Mesothelial cell of epicardium (in vitro differentiated cells): ENCODE data around the gene SLAMF9. TPM values are rescaled to one million over a fixed set of nuclear protein-coding genes. Genes with fewer than 3 reads are reported as not detected.

ENCODE experiments used
- DNase-seq, 2 experiments: peaks; one replicate each; pipeline ENCODE4 v3.0.0; 2021; ENCODE audit warnings: low spot score in 2 of 2; ENCODE audit not compliant: unreplicated experiment in 2 of 2
- H3K27ac Mint-ChIP-seq: 2 replicates; pipeline ENCODE4 v1.8.0; 2021; ENCODE audit warnings: mixed read lengths
- H3K27me3 Mint-ChIP-seq: 2 replicates; pipeline ENCODE4 v1.8.0; 2021; ENCODE audit warnings: low read depth, mixed read lengths
- H3K36me3 Mint-ChIP-seq: 2 replicates; pipeline ENCODE4 v1.8.0; 2021; ENCODE audit warnings: mixed read lengths
- H3K4me1 Mint-ChIP-seq: 2 replicates; pipeline ENCODE4 v1.8.0; 2021; ENCODE audit warnings: mixed read lengths
- H3K4me3 Mint-ChIP-seq: 2 replicates; pipeline ENCODE4 v1.8.0; 2021; ENCODE audit warnings: mild to moderate bottlenecking, moderate library complexity, mixed read lengths
- H3K9me3 Mint-ChIP-seq: 2 replicates; pipeline ENCODE4 v1.8.0; 2021; ENCODE audit warnings: mixed read lengths
- CTCF ChIP-seq: fragments of 200-600 bp; sonication (generic); IDR thresholded peaks from one replicate; pipeline ENCODE4 v1.5.0; 2021; ENCODE audit warnings: antibody characterized with exemption; ENCODE audit not compliant: unreplicated experiment
- total RNA-seq: library from RNA; stranded (reverse); gene quantifications from 3 replicates; pipeline ENCODE4 v1.2.1, GENCODE V29; 2021

The SLAMF9 gene
- total RNA-seq, 1 donor from 2014 or later = not detected

- Mint-ChIP-seq H3K4me1 (peaks cover 71% of the 10 kb centered on the region), H3K4me3 (peak overlapping the region; percentile 37), H3K27me3 (no peaks in the 10 kb centered on the region)
Observed at GRCh38 chr1:159941591-159942560, 12.2 kb downstream of the SLAMF9 start.

GRCh38 chr1:159941141-159941540, 12.9 kb downstream of the SLAMF9 start:
- no peak for DNase-seq
- peaks cover 9% of the 10 kb centered on the region for H3K36me3 Mint-ChIP-seq
- peaks cover 64% of the 10 kb centered on the region for H3K4me1 Mint-ChIP-seq
- TF ChIP-seq CTCF = no peak
- peak overlapping the region; percentile 30 for H3K4me3 Mint-ChIP-seq
- H3K9me3 Mint-ChIP-seq = no peaks in the 10 kb centered on the region
- no peak overlapping the region for H3K27ac Mint-ChIP-seq
- H3K27me3 Mint-ChIP-seq = no peaks in the 10 kb centered on the region

More at GRCh38 chr1:159941591-159942560, 12.2 kb downstream of the SLAMF9 start:
- Mint-ChIP-seq H3K9me3 (no peaks in the 10 kb centered on the region), H3K36me3 (peaks cover 9% of the 10 kb centered on the region), H3K27ac (peak overlapping the region; percentile 11)
- no peak for TF ChIP-seq CTCF
- DNase-seq = no peak

- no peaks in the 10 kb centered on the region for H3K27me3 Mint-ChIP-seq
- no peak for TF ChIP-seq CTCF
- no peaks in the 10 kb centered on the region for H3K9me3 Mint-ChIP-seq
- H3K36me3 Mint-ChIP-seq = peaks cover 13% of the 10 kb centered on the region
- H3K27ac Mint-ChIP-seq = no peak overlapping the region
- H3K4me3 Mint-ChIP-seq = no peak overlapping the region
- peaks cover 60% of the 10 kb centered on the region for H3K4me1 Mint-ChIP-seq
- DNase-seq = no peak
Observed at GRCh38 chr1:159940006-159940620, 13.9 kb downstream of the SLAMF9 start.

- H3K4me3 Mint-ChIP-seq = no peak overlapping the region
- H3K36me3 Mint-ChIP-seq = peaks cover 17% of the 10 kb centered on the region
- no peak for DNase-seq
- H3K4me1 Mint-ChIP-seq = peaks cover 56% of the 10 kb centered on the region
- no peaks in the 10 kb centered on the region for H3K9me3 Mint-ChIP-seq
- no peaks in the 10 kb centered on the region for H3K27me3 Mint-ChIP-seq
- H3K27ac Mint-ChIP-seq = no peak overlapping the region
- no peak for TF ChIP-seq CTCF
Observed at GRCh38 chr1:159939678-159940002, 14.4 kb downstream of the SLAMF9 start.

GRCh38 chr1:159938905-159939677, 14.9 kb downstream of the SLAMF9 start:
- Mint-ChIP-seq H3K36me3 (peaks cover 17% of the 10 kb centered on the region), H3K27me3 (no peaks in the 10 kb centered on the region), H3K9me3 (no peaks in the 10 kb centered on the region), H3K4me3 (no peak overlapping the region), H3K4me1 (peaks cover 50% of the 10 kb centered on the region), H3K27ac (no peak overlapping the region)
- TF ChIP-seq CTCF = no peak
- no peak for DNase-seq
